Subcutaneous abdominal adipose tissue (tissue), 5 donors: ENCODE results near the gene CCNQ.

Experiments used
- H3K27ac ChIP-seq: one replicate; pipeline ENCODE4 v1.7.0; 2013; ENCODE audit warnings: low read depth, mild to moderate bottlenecking, inconsistent platforms, low read length, moderate library complexity
- H3K27me3 ChIP-seq, 5 donors: one replicate each; pipeline ENCODE4 v1.7.0; 2013; ENCODE audit warnings: low read length in 5 of 5, inconsistent platforms in 1 of 5; ENCODE audit not compliant: control insufficient read depth in 5 of 5, insufficient read depth in 4 of 5
- H3K36me3 ChIP-seq, 5 donors: one replicate each; pipeline ENCODE4 v1.7.0; 2013; ENCODE audit warnings: low read length in 5 of 5; ENCODE audit not compliant: control insufficient read depth in 5 of 5, insufficient read depth in 5 of 5
- H3K4me1 ChIP-seq, 5 donors: one replicate each; pipeline ENCODE4 v1.7.0; 2013; ENCODE audit warnings: low read length in 5 of 5, mild to moderate bottlenecking in 3 of 5, moderate library complexity in 1 of 5; ENCODE audit not compliant: control insufficient read depth in 5 of 5, insufficient read depth in 5 of 5
- H3K4me3 ChIP-seq, 5 donors: one replicate each; pipeline ENCODE4 v1.7.0; 2013; ENCODE audit warnings: low read length in 5 of 5, low read depth in 1 of 5
- H3K9ac ChIP-seq, 5 donors: one replicate each; pipeline ENCODE4 v1.7.0; 2013; ENCODE audit warnings: low read length in 5 of 5, mild to moderate bottlenecking in 4 of 5, moderate library complexity in 3 of 5
- H3K9me3 ChIP-seq, 5 donors: one replicate each; pipeline ENCODE4 v1.7.0; 2013; ENCODE audit warnings: low read length in 5 of 5; ENCODE audit not compliant: control insufficient read depth in 5 of 5
- donor health status: healthy.
- donor health status: healthy.
- donor health status: healthy.
- donor health status: healthy.
- donor health status: healthy.

CCNQ gene

GRCh38 chrX:153631346-153631745 is 32.4 kb upstream of the CCNQ start:
- Histone ChIP-seq H3K9ac (no peak overlapping the region), H3K9me3 (peaks cover 8 to 18% (median 14%) of the 10 kb centered on the region in 5 donors), H3K4me1 (peaks cover 3 to 12% (median 9%) of the 10 kb centered on the region in 5 donors), H3K4me3 (no peak overlapping the region), H3K27me3 (peaks cover 0 to 19% (median 16%) of the 10 kb centered on the region in 5 donors), H3K36me3 (no peaks in the 10 kb centered on the region), H3K27ac (no peak overlapping the region)

DNA sequence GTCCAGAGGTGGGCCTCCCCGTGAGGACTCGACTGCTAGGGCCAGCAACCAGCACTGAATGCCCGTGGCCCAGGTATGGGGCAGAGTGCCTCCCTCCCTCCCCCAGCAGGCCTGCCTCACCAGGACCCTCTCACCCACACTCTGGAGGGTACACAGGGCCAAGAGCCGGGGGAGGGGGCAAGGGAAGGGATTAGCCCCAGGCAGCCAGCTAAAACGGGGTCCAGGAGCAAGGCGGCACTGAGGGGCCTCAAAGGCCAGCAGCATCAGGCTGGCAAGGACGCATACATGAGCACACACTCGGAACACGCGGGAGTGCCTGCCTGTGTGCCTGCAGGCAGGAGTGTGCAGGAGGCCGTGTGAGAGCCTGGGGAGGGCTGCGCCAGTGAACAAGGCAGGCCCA is 29.7 kb upstream of the CCNQ start:
- H3K27ac ChIP-seq, result no peak overlapping the region
- no peak overlapping the region for H3K9ac ChIP-seq
- H3K27me3 ChIP-seq, result peaks cover 0 to 35% (median 23%) of the 10 kb centered on the region in 5 donors
- H3K4me3 ChIP-seq, result no peak overlapping the region
- H3K4me1 ChIP-seq, result peaks cover 0 to 8% (median 0%) of the 10 kb centered on the region in 5 donors
- H3K9me3 ChIP-seq, result peaks cover 8 to 18% (median 14%) of the 10 kb centered on the region in 5 donors
- H3K36me3 ChIP-seq, result no peaks in the 10 kb centered on the region

GRCh38 chrX:153628129-153628528 is 29.2 kb upstream of the CCNQ start:
- Histone ChIP-seq H3K9ac (no peak overlapping the region), H3K27ac (no peak overlapping the region), H3K4me1 (peaks cover 0 to 8% (median 0%) of the 10 kb centered on the region in 5 donors), H3K27me3 (peaks cover 0 to 39% (median 22%) of the 10 kb centered on the region in 5 donors), H3K36me3 (no peaks in the 10 kb centered on the region), H3K4me3 (no peak overlapping the region), H3K9me3 (peaks cover 8 to 18% (median 14%) of the 10 kb centered on the region in 5 donors)

- H3K27me3 ChIP-seq, result peaks cover 0 to 39% (median 22%) of the 10 kb centered on the region in 5 donors
- no peak overlapping the region for H3K27ac ChIP-seq
- H3K36me3 ChIP-seq, result no peaks in the 10 kb centered on the region
- H3K4me3 ChIP-seq, result no peak overlapping the region
- H3K9ac ChIP-seq, result no peak overlapping the region
- H3K4me1 ChIP-seq, result peaks cover 0 to 11% (median 4%) of the 10 kb centered on the region in 5 donors
- peaks cover 8 to 18% (median 14%) of the 10 kb centered on the region in 5 donors for H3K9me3 ChIP-seq
Measured at GRCh38 chrX:153627675-153628111, 28.8 kb upstream of the CCNQ start.

DNA sequence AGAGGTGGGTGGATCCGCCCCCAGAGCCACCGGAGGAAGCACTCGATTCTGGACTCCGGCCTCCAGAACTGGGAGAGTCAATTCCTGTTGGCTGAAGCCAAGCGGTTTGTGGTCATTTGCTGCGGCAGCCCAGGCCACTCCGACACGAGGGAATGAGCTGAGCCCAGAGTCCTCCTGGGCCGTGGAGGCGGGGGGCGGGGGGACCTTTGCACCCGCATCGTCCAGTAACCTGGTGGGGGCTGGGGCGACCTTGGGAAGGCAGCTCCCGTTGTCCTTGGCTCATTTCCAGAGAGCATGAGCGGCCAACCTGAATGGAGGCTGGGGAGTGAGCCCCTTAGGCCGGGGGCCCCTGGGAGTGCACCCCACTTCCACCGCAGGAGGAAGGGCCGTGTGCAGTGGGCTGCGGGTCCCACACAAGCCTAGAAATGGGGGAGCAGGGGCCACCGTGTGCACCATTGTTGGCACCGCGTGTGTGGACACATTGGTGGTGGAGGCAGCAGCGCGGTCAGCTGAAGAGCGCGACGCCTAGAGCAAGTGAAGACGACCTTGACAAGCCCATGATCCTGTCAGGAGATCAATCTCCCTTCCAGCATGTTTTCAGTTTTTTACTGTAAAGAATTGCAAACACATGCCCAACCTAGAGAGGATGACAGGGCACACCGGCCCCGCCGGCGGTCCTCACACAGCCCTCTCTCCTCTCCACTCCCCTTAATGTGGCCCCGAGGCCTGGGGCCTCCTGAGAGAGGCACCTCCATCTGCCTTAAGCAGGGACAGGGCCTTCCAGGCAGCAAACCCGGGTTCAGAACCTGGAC is 28.1 kb upstream of the CCNQ start:
- Histone ChIP-seq H3K9me3 (peaks cover 8 to 18% (median 10%) of the 10 kb centered on the region in 5 donors), H3K4me3 (no peak overlapping the region), H3K9ac (no peak overlapping the region), H3K27me3 (peaks cover 0 to 38% (median 22%) of the 10 kb centered on the region in 5 donors), H3K27ac (no peak overlapping the region), H3K4me1 (peaks cover 0 to 15% (median 5%) of the 10 kb centered on the region in 5 donors), H3K36me3 (no peaks in the 10 kb centered on the region)

DNA sequence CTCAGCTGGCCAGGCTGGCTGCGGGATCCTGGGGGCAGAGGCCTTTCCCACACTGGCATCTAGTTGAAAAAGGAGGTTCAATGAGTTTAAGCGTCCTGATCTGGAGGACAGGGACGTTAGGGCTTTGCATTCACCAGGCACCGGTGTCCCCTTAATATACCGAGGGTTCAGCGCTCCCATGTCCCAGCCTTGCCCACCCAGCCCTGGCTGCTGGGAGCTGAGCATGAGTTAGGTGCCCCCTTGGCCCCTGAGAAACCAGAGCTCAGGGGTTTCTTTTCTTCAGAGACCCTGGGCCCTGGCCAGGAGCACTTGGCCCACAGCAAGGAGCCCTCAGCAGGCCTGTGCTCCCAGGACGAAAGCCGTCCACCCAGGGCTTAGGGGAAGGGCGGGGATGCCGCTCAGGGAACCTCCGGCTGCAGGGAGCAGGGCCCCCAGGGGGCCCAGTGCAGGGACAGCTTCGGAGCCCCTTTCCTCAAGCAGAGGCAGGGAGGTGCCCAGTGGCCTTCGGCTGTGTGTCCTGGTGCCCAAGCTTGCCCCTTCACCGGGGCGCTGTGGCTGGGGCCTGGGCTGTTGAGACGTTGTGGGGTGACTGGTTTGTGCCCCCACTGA is 27.2 kb upstream of the CCNQ start:
- Histone ChIP-seq H3K27me3 (peaks cover 0 to 38% (median 22%) of the 10 kb centered on the region in 5 donors), H3K4me3 (no peak overlapping the region), H3K9me3 (peaks cover 2 to 9% (median 4%) of the 10 kb centered on the region in 5 donors), H3K27ac (no peak overlapping the region), H3K4me1 (peaks cover 0 to 16% (median 5%) of the 10 kb centered on the region in 5 donors), H3K36me3 (no peaks in the 10 kb centered on the region), H3K9ac (no peak overlapping the region)

GRCh38 chrX:153625271-153626024 is 26.5 kb upstream of the CCNQ start:
- H3K4me1 ChIP-seq, result peaks cover 0 to 16% (median 5%) of the 10 kb centered on the region in 5 donors
- H3K27me3 ChIP-seq, result peaks cover 0 to 43% (median 22%) of the 10 kb centered on the region in 5 donors
- H3K4me3 ChIP-seq, result no peak overlapping the region
- H3K9ac ChIP-seq, result no peak overlapping the region
- H3K27ac ChIP-seq, result no peak overlapping the region
- no peaks in the 10 kb centered on the region for H3K36me3 ChIP-seq
- peaks cover 0 to 4% (median 3%) of the 10 kb centered on the region in 5 donors for H3K9me3 ChIP-seq

DNA sequence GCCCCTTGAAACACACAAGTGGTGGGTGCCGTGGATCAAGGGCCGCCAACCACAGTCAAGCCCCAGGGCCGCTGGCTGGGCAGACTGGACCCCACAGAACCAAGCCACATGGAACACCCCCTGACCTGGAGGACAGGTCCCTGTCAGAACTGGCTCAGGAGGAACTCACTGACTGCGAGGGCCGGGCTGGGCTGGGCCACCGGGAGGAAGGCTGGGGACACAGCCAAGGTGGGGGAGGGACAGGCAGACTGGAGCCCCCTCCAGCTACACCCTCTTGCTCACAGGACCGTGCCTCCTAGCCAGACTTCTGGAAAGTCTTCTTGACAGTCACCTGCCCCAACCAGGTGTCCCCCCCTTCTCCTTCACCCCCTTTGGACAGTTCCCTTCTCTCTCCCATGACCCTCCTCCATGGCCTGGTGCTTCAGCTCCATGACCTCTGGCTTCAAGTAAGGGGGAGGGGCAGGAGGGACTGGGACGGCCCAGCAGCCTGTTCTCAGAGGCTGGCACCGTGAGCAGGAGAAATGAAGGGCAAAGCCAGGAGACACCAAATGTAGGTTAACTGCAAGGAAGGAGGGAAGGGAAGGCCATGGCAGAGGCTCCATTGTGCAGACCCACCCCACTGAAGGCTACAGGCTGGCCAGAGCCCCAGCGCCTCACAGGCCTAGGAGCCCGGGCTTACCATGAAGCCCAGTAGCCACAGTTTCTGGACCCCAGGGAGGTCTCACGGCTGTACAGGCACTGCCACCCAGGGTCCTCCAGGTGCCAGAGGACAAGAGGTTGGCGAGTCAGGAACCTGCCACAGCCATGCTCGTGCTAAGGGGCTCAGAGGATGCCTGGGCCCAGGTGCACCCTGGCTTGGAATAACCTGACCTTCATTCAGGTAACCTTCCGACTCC is 25.5 kb upstream of the CCNQ start:
- no peak overlapping the region for H3K9ac ChIP-seq
- H3K4me1 ChIP-seq, result peaks cover 0 to 16% (median 5%) of the 10 kb centered on the region in 5 donors
- H3K9me3 ChIP-seq, result peaks cover 0 to 4% (median 0%) of the 10 kb centered on the region in 5 donors
- H3K4me3 ChIP-seq, result no peak overlapping the region
- H3K36me3 ChIP-seq, result no peaks in the 10 kb centered on the region
- no peak overlapping the region for H3K27ac ChIP-seq
- peaks cover 0 to 44% (median 23%) of the 10 kb centered on the region in 5 donors for H3K27me3 ChIP-seq
